ENCODE data around the gene ZNF491. TPM values are rescaled to one million over a fixed set of nuclear protein-coding genes. Genes with fewer than 3 reads are reported as not detected.

The ZNF491 gene
- total RNA-seq (1 to 10 TPM; 2.2 to 6.5 (median 4.5) TPM), polyA plus RNA-seq (1 to 10 TPM; 2.9 to 3.4 TPM)
- long read RNA-seq, donor 1: 0 reads
- long read RNA-seq, donor 2: 0 reads
- long read RNA-seq, donor 3, partial matches to known transcripts: 0 of 3 reads
- long read RNA-seq, donor 3, other reads (novel, unspliced or antisense): 1 of 3 reads

- Histone ChIP-seq H3K27ac (peak within 1 kb of the TSS; percentile 54 to 56), H3K36me3 (no peaks in the 10 kb centered on the region), H3K4me3 (peak within 1 kb of the TSS; percentile 58), H3K27me3 (no peaks in the 10 kb centered on the region), H3K4me1 (ENCODE audit: insufficient read depth) (peaks cover 7% of the 10 kb centered on the region), H3K9me3 (no peaks in the 10 kb centered on the region)
- whole genome bisulfite sequencing, 3 donors: 0 to 1% (median 0%) methylated on average over 56 of the region's 56 CpGs
- TF ChIP-seq EP300 (IDR thresholded peaks at IDR 0.05) (no peak), CTCF (IDR thresholded peaks at IDR 0.05) (peak in 1 of 3 donors; percentile 12)
- DNase-seq: peak; percentile 86 to 92 (median 92)
- intact Hi-C loops (cut with DNase I): loop anchor here in 2 of 4 donors (10.0 kb wide), 3 partner anchors 186 to 346 kb away; partner anchors contain the start of gene ZNF20 (in 1 of the 2)
These were observed at the start of gene ZNF491 for GRCh38 chr19:11798391-11799330. Gene ZNF491, plus strand, starts transcription at chr19:11798523. Its CDS starts 7,431 bp downstream, at chr19:11805954.

- no peaks in the 10 kb centered on the region for H3K27me3 ChIP-seq
- intact Hi-C loops (cut with DNase I): no loop called here
- no peaks in the 10 kb centered on the region for H3K36me3 ChIP-seq
- no peak overlapping the region for H3K4me3 ChIP-seq
- WGBS, 3 donors: 49 to 64% (median 60%) methylated on average over 2 of the region's 2 CpGs
- TF ChIP-seq CTCF (IDR thresholded peaks at IDR 0.05) (no peak), EP300 (IDR thresholded peaks at IDR 0.05) (no peak), POLR2A (IDR thresholded peaks at IDR 0.05) (no peak)
- H3K4me1 ChIP-seq (ENCODE audit: insufficient read depth): no peaks in the 10 kb centered on the region
- H3K9me3 ChIP-seq: no peaks in the 10 kb centered on the region
- DNase-seq: no peak
- H3K27ac ChIP-seq: no peak overlapping the region
These were observed 48.6 kb upstream of the ZNF491 start for GRCh38 chr19:11749751-11750150.

GRCh38 chr19:11752244-11752736, 46.0 kb upstream of the ZNF491 start:
- TF ChIP-seq CTCF (IDR thresholded peaks at IDR 0.05) (no peak), EP300 (IDR thresholded peaks at IDR 0.05) (no peak), POLR2A (IDR thresholded peaks at IDR 0.05) (no peak)
- DNase-seq: no peak
- intact Hi-C loops (cut with DNase I): no loop called here
- Histone ChIP-seq H3K27me3 (no peaks in the 10 kb centered on the region), H3K4me3 (no peak overlapping the region), H3K27ac (no peak overlapping the region), H3K4me1 (ENCODE audit: insufficient read depth) (no peaks in the 10 kb centered on the region), H3K36me3 (no peaks in the 10 kb centered on the region), H3K9me3 (peaks cover 0 to 3% of the 10 kb centered on the region in 2 donors)
- WGBS, 3 donors: 56 to 76% (median 73%) methylated on average over 2 of the region's 2 CpGs

GRCh38 chr19:11754663-11755062, 43.7 kb upstream of the ZNF491 start:
- WGBS, 3 donors: 85 to 94% (median 89%) methylated on average over 4 of the region's 4 CpGs
- no peaks in the 10 kb centered on the region for H3K36me3 ChIP-seq
- H3K9me3 ChIP-seq: peaks cover 0 to 5% of the 10 kb centered on the region in 2 donors
- H3K27ac ChIP-seq: no peak overlapping the region
- H3K4me1 ChIP-seq (ENCODE audit: insufficient read depth): no peaks in the 10 kb centered on the region
- TF ChIP-seq CTCF (IDR thresholded peaks at IDR 0.05): no peak
- TF ChIP-seq POLR2A (IDR thresholded peaks at IDR 0.05): no peak
- no peak for TF ChIP-seq EP300 (IDR thresholded peaks at IDR 0.05)
- no peaks in the 10 kb centered on the region for H3K27me3 ChIP-seq
- no peak overlapping the region for H3K4me3 ChIP-seq
- intact Hi-C loops (cut with DNase I): no loop called here
- no peak for DNase-seq

Data from ovary (tissue), 10 donors.